Large intestine (tissue), 3 donors: ENCODE results near the gene GGACT. TPM values are rescaled to one million over a fixed set of nuclear protein-coding genes. Genes with fewer than 3 reads are reported as not detected.

Experiments
- DNase-seq, 2 donors: peaks; one replicate each; pipeline versions ENCODE4 v3.0.0 to v3.0.0-alpha.2; 2013
- H3K27ac ChIP-seq: one replicate; pipeline ENCODE4 v1.5.1; 2013; ENCODE audit warnings: low read length
- H3K27me3 ChIP-seq: 2 replicates; pipeline ENCODE4 v1.6.1; 2013; ENCODE audit warnings: low read length; ENCODE audit not compliant: control insufficient read depth, insufficient read depth
- H3K36me3 ChIP-seq: 2 replicates; pipeline ENCODE4 v1.6.1; 2013; ENCODE audit warnings: low read length; ENCODE audit not compliant: control insufficient read depth, insufficient read depth
- H3K4me1 ChIP-seq: one replicate; pipeline ENCODE4 v1.6.1; 2013; ENCODE audit warnings: low read length; ENCODE audit not compliant: control insufficient read depth, insufficient read depth
- H3K4me3 ChIP-seq: one replicate; pipeline ENCODE4 v1.5.1; 2013; ENCODE audit warnings: low read length
- H3K9me3 ChIP-seq: one replicate; pipeline ENCODE4 v1.6.1; 2013; ENCODE audit warnings: mild to moderate bottlenecking, low read depth, low read length, moderate library complexity; ENCODE audit not compliant: control insufficient read depth
- WGBS: methylation state at CpG from one replicate; pipeline ENCODE4 v1.1.5; 2013; ENCODE audit warnings: low lambda C conversion rate; ENCODE audit not compliant: insufficient coverage; 5-methylcytosine and 5-hydroxymethylcytosine counted together
- polyA plus RNA-seq: library from polyadenylated mRNA; unstranded; fragments of 120-200 nt; gene quantifications from one replicate; pipeline ENCODE4 v1.2.1, GENCODE V29; 2013

GGACT gene
- polyA plus RNA-seq, 1 donor, result 11.3 TPM

DNA sequence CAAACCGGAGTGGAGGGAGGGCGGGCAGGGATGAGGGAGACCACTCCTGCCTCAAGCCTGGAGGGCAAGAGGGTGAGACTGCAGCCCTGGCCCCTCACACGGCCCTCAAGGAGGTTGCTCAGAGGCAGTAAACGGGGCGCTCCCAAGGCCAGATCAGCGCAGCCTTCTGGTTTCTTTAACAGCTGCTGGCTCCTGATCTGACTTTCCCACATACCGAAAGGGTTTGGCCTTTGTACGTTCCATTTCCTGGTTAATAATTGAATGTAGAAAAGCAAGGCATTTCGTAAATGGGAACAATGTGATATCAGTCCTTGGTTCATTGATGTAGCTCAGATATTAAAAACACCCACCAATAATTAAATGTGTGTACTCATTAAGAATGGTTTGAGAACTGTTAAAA, 71.5 kb downstream of the GGACT start:
- H3K27ac ChIP-seq, result peak overlapping the region; percentile 53
- no peak overlapping the region for H3K4me3 ChIP-seq
- H3K9me3 ChIP-seq, result peaks cover 2% of the 10 kb centered on the region
- WGBS, result 28% methylated on average over 2 of the region's 9 CpGs
- no peaks in the 10 kb centered on the region for H3K27me3 ChIP-seq
- H3K4me1 ChIP-seq, result peaks cover 13% of the 10 kb centered on the region
- peak; percentile 75 to 90 for DNase-seq
- H3K36me3 ChIP-seq, result no peaks in the 10 kb centered on the region

DNA sequence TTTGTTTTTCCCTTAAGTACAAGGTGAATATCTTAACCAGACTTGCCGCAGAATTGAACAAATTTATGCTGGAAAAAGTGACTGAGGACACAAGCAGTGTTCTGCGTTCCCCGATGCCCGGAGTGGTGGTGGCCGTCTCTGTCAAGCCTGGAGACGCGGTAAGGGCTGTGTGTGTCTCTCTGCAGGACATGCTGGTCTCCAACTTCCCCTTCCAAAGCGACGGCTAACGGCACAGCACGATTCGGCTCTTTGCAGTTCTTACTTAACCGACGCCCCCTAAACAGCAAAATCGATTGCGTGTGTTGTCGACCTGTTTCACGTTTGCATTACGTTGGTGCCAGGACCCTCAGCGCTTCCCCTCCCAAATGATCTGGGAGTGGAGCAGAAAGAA, 73.2 kb downstream of the GGACT start:
- 82% methylated on average over 4 of the region's 20 CpGs for WGBS

DNA sequence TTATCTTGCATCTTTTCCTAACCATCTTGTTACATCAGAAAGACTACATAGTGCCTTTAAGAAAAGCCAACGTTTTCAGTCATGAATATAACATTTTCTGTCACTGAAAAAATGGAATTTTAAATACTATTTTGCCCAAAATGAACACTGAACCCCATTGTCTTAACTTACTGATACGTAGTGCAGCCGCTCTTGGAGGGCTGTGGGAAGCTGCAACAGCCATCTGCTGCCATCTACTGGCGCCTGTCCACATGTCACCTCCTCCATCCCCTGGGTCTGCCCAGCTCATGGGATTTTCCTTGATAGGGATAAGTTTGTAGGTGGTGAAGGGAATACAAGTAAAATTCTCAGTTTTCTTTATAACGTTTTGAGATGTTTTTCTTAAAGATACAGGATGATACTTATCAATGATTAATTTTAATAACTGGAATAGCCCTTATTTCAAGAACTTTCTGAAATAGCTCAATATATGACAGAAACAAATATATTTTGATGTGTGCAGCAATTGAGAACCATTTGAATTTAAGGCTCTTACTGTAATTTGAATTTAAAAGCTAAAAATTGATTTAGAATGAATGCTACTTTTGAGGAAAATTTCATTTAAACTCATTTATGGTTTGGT, 73.7 kb downstream of the GGACT start:
- Histone ChIP-seq H3K27me3 (no peaks in the 10 kb centered on the region), H3K36me3 (no peaks in the 10 kb centered on the region), H3K4me3 (no peak overlapping the region), H3K9me3 (no peaks in the 10 kb centered on the region), H3K27ac (no peak overlapping the region), H3K4me1 (peaks cover 13% of the 10 kb centered on the region)
- WGBS, result 0% methylated on average over 1 of the region's 5 CpGs
- DNase-seq, result peak; percentile 55 to 64

More for the DNA sequence above, 73.2 kb downstream of the GGACT start:
- no peaks in the 10 kb centered on the region for H3K36me3 ChIP-seq
- H3K9me3 ChIP-seq, result no peaks in the 10 kb centered on the region
- H3K27ac ChIP-seq, result no peak overlapping the region
- H3K4me3 ChIP-seq, result no peak overlapping the region
- no peaks in the 10 kb centered on the region for H3K27me3 ChIP-seq
- peaks cover 13% of the 10 kb centered on the region for H3K4me1 ChIP-seq
- DNase-seq, result no peak

DNA sequence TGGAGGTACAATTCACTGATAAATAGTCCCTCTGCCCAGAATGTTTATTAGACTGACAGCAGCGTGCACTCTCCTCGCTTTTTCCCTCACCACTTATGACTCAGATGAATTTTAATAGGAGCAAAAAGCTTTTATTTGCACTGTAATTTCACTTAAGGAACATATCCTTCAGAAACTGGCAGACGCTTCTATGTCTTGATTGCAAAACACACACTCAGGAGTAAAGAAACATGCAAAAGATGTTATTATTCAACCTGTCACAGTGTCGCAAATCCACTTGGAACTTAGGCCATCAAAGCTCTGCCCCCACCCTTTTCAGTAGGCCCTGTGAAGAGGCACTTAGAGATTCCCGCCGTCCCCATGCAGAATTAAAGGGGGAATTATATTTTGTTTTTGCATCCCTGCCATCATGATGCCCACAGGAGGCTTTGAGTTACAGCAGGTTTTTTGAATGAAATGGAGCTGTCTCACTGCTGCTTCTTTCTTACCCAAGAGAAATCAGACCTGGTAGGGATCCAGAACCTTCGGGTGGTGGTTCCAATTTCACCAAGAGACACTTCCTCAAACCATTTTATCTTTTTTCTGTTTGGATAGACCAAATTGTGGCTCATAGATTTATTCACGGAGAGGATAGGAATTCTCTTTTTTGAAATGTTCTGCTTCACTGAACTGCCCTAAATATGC, 74.5 kb downstream of the GGACT start:
- Histone ChIP-seq H3K9me3 (no peaks in the 10 kb centered on the region), H3K36me3 (no peaks in the 10 kb centered on the region), H3K27me3 (no peaks in the 10 kb centered on the region), H3K4me3 (no peak overlapping the region), H3K4me1 (peaks cover 13% of the 10 kb centered on the region), H3K27ac (no peak overlapping the region)
- no peak for DNase-seq
- 74% methylated on average over 4 of the region's 8 CpGs for WGBS

DNA sequence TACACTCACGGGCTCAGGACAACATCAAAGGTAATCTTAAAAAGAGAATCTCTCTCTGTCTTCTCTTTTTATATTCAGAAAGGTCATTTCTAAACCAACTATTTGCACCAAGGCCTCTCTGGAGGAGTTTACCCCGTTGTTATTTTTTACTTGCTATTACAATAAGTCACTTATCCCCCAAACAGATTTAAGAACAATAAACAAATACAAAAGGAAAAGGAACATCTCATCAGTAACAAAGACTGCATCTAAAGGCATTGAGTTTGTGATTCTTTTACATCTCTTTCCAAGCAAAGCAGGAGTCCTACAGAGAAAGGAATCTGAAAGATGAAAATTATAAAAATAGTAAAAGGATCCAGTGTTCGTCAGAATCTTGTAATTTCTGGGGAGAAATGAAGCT, 75.4 kb downstream of the GGACT start:
- no peak for DNase-seq
- H3K4me3 ChIP-seq, result no peak overlapping the region
- H3K36me3 ChIP-seq, result no peaks in the 10 kb centered on the region
- no peak overlapping the region for H3K27ac ChIP-seq
- 65% methylated on average over 2 of the region's 3 CpGs for WGBS
- H3K9me3 ChIP-seq, result no peaks in the 10 kb centered on the region
- no peaks in the 10 kb centered on the region for H3K27me3 ChIP-seq
- peaks cover 13% of the 10 kb centered on the region for H3K4me1 ChIP-seq

DNA sequence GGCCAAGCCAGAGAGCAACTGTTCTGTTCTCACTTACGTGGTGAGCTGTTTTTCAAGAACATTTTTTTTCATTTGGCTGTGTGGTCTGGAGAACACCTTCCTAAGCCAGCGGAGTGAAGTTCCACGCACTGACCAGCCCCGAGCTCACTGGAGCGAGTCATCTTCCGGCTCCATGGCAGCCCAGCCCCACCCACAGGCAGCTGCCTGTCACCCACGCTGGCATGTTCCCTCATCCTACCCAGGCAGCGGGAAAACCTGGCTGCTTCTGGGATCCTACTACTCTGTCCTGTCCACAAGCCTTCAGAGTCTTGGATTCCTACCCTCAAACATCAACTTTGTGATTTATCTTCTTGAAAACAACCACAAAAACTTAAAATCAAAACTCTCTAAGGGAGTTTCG, 76.2 kb downstream of the GGACT start:
- no CpG with 5 or more reads among the region's 9 CpGs for WGBS
- Histone ChIP-seq H3K4me1 (peaks cover 6% of the 10 kb centered on the region), H3K27me3 (no peaks in the 10 kb centered on the region), H3K4me3 (no peak overlapping the region), H3K9me3 (no peaks in the 10 kb centered on the region), H3K36me3 (no peaks in the 10 kb centered on the region), H3K27ac (no peak overlapping the region)
- DNase-seq, result no peak

DNA sequence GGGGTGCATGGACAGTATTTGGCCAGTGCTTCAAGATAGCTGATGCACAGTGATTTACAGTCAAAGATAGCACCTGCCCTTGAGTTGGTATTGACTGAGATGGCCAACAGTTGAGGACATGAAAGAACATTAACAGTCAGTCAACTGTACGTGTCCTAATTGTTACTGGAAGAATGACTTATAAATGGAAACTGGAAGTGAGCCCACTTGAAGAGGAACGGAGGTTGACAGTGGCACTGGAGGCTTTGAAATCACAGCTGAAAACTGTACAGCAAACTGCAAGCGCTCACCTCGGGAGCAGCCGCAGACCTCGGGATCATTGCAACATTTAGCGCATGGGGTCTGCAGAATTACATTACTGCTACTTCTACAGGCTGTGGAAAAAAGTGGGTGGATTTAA, 77.1 kb downstream of the GGACT start:
- no peak overlapping the region for H3K27ac ChIP-seq
- no CpG with 5 or more reads among the region's 7 CpGs for WGBS
- H3K4me3 ChIP-seq, result no peak overlapping the region

DNA sequence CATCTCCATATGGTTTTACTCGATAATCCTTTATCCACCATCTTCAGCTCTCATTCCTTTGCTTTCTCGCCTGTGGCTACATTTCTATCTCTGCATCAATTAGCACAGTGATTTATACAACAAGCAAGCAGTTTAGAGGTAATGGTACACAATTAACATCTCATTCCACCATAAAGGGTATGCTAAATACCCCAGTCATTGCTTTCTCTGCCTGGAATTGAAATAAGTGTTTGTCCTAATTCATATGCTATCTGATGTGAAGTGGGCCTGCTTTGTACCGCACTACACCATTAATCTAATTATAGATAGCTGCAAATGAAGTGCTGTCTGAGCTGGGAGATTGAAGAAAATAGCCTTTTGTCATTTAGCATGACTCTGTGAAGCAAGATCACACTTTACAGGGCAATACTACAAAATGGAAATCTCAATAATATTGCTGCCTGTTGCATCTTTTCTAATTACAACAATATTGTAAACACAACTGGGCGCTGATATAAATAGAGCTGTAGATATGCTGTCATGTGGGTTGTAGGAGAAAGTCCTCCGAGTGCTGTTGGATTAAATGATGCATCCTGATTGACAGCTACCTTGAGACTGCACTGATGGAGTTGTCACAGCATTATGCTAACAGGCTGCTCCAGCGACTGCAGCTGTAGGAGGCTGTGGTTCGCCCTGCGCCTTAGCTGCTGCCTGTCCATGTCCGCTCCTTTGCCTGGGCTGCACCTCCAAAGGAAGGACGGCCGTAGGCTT, 78.2 kb downstream of the GGACT start:
- WGBS, result 92% methylated on average over 2 of the region's 11 CpGs
- no peaks in the 10 kb centered on the region for H3K36me3 ChIP-seq
- H3K4me3 ChIP-seq, result no peak overlapping the region
- no peaks in the 10 kb centered on the region for H3K4me1 ChIP-seq
- no peak for DNase-seq
- H3K27ac ChIP-seq, result no peak overlapping the region
- H3K9me3 ChIP-seq, result no peaks in the 10 kb centered on the region
- no peaks in the 10 kb centered on the region for H3K27me3 ChIP-seq

More for the DNA sequence above, 77.1 kb downstream of the GGACT start:
- no peaks in the 10 kb centered on the region for H3K36me3 ChIP-seq
- H3K27me3 ChIP-seq, result no peaks in the 10 kb centered on the region
- H3K4me1 ChIP-seq, result peaks cover 3% of the 10 kb centered on the region
- DNase-seq, result no peak
- H3K9me3 ChIP-seq, result no peaks in the 10 kb centered on the region

DNA sequence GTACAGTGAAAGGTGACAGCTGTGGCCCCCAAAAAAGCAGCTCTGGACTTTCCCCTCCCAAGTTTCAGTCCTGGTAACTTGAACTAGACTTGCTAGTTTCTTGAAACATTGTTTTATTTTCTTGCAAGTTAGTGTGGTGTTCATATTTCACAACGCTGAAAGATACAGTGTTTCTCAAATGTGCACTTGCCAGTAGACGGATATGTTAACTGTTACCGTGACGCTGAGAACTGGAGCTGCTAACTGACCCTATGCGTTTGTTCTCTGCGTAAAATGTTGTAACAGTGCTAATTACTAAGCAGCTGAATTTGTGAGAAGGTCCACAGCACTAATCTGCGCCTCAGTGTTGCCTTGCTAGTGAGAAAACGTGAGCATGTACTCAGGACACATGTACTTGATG, 79.6 kb downstream of the GGACT start:
- Histone ChIP-seq H3K36me3 (no peaks in the 10 kb centered on the region), H3K4me1 (no peaks in the 10 kb centered on the region), H3K27ac (no peak overlapping the region), H3K27me3 (no peaks in the 10 kb centered on the region), H3K4me3 (no peak overlapping the region), H3K9me3 (no peaks in the 10 kb centered on the region)
- WGBS, result 100% methylated on average over 4 of the region's 8 CpGs
- DNase-seq, result no peak

DNA sequence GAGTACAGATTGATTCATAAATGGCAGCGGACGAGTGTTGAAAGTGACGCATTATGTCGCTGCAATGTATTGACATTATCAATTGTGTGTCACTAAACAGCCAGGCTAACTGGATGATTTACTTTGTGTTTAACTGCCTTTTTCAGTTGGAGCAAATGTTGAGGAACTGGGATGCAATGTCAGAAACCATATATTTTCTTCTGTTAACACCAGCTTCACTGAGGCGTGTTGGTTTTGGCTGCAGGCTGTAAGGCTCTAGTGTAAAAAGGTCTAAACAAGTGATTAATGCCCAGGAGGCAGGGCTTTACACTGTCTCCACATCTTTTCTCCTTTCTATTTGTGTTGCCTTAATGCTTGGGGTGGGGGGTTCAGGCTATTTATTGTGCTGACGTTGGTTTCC, 80.1 kb downstream of the GGACT start:
- Histone ChIP-seq H3K27ac (no peak overlapping the region), H3K36me3 (no peaks in the 10 kb centered on the region), H3K4me3 (no peak overlapping the region), H3K9me3 (no peaks in the 10 kb centered on the region), H3K27me3 (no peaks in the 10 kb centered on the region), H3K4me1 (no peaks in the 10 kb centered on the region)
- WGBS, result no CpG with 5 or more reads among the region's 6 CpGs
- DNase-seq, result no peak
